ENCODE measurements around the gene WNT2B. TPM values are rescaled to one million over a fixed set of nuclear protein-coding genes. Genes with fewer than 3 reads are reported as not detected.

Gene WNT2B
- total and polyA plus RNA-seq, 9 of the 15 experiments (the other 6 are each of a cell fraction or from before 2014, with no cell fraction given): 0.02 to 0.06 (median 0.04) TPM; not detected in 3

DNA sequence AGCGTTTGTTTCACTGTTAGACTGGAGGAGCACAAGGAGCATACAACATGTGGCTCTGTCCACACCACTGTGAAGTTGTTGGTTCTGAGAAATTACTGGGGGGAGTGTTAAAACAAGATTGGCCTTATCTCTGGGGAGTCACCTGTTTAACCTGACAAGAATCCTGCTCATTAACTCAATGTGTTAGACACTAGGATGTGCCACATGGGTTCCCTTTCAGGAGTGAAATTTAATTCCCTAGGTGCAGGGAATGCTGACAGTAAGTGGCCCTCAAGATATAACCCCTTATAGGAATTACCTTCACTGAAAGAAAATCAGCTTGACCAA lies 45.8 kb upstream of the WNT2B start (continued):
- TF ChIP-seq CLOCK (CRISPR knock-in tag; IDR thresholded peaks at IDR 0.05; ENCODE audit: borderline replicate concordance) (no peak), MCM3 (IDR thresholded peaks at IDR 0.05) (no peak), PRDM10 (IDR thresholded peaks at IDR 0.05; ENCODE audit: partially characterized antibody) (peak; percentile 67), ELF4 (CRISPR knock-in tag; IDR thresholded peaks at IDR 0.05) (no peak), CTBP1 (IDR thresholded peaks at IDR 0.05; ENCODE audit: borderline replicate concordance) (peak; percentile 53; the same call in 1 of the 2 replicates), PML (IDR thresholded peaks at IDR 0.05; ENCODE audit: low read length) (peak; percentile 65), PTRF (tag; IDR thresholded peaks at IDR 0.05) (no peak), DPF2 (IDR thresholded peaks at IDR 0.05) (peak; percentile 84), RFX7 (CRISPR knock-in tag; IDR thresholded peaks at IDR 0.05) (no peak), KLF10 (CRISPR knock-in tag; IDR thresholded peaks at IDR 0.05) (no peak), NCOA4 (IDR thresholded peaks at IDR 0.05; ENCODE audit: partially characterized antibody) (no peak), RBM15 (IDR thresholded peaks at IDR 0.05; ENCODE audit: insufficient read depth, low read length) (no peak), EHMT2 (IDR thresholded peaks at IDR 0.05) (no peak), PPARD (CRISPR knock-in tag; IDR thresholded peaks at IDR 0.05) (no peak), ZNF444 (CRISPR knock-in tag; IDR thresholded peaks at IDR 0.05) (no peak), ZBTB34 (CRISPR knock-in tag; IDR thresholded peaks at IDR 0.05) (no peak), NCOR1 (IDR thresholded peaks at IDR 0.05) (peak; percentile 83), NCOA2 (IDR thresholded peaks at IDR 0.05; ENCODE audit: partially characterized antibody in 2 of 2) (no peak), ZBTB7A (IDR thresholded peaks at IDR 0.05; ENCODE audit: borderline replicate concordance, control insufficient read depth, low read depth, low read length) (no peak), MCM2 (IDR thresholded peaks at IDR 0.05; ENCODE audit: low read depth) (no peak), XRCC4 (IDR thresholded peaks at IDR 0.05; ENCODE audit: extremely low read depth, insufficient read depth, insufficient read length) (no peak), TGIF2 (CRISPR knock-in tag; IDR thresholded peaks at IDR 0.05) (no peak), HLTF (IDR thresholded peaks at IDR 0.05) (no peak), TBL1XR1 (IDR thresholded peaks at IDR 0.05; ENCODE audit: low read length in 2 of 2) (peak in 1 of 2 experiments; percentile 64; a peak in 2 of 4 replicates), TEAD4 (IDR thresholded peaks at IDR 0.05; ENCODE audit: low read length) (peak; percentile 91), TEAD4 (CRISPR knock-in tag; IDR thresholded peaks at IDR 0.05; ENCODE audit: borderline replicate concordance) (no peak)

All from K562 (cell line).